ENCODE results near the gene SDK1. TPM values are rescaled to one million over a fixed set of nuclear protein-coding genes. Genes with fewer than 3 reads are reported as not detected.

SDK1 gene
- total and polyA plus RNA-seq, 10 of the 15 experiments (the other 5 are each of a cell fraction or from before 2014, with no cell fraction given), result 0.14 to 0.33 TPM; not detected in 8

DNA sequence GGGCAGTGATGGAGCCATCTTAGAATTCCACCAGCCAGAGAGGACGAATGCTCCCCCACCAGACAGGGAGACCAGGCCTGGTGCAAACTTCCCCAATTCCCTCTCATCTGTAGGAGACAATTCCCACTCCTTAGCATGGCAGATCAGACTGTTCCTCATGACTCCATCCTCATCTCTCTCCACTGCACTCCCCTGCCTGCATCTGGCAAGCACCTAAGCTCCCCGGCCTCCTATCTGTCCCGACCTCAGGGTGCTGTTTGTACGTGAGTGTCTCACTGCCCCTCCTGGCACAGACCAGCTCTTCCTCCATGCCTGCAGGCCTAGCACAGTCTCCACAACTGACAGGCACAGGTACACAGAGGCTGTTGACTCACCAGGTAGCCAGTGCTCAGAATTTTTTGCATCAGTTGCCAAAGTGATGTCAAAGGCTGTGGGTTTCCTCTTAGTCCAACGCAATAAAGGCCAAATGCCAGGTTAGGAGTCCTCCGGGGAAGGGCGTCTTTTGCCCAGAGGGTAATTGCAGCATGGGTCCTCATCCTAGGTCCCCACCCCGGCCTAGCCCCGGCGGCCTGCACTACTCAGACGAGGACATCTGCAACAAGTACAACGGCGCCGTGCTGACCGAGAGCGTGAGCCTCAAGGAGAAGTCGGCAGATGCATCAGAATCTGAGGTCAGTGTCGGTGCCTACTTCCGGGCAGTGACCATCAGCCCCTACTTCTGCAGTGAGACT lies 944.2 kb downstream of the SDK1 start:
- H3K4me3 ChIP-seq, result no peak overlapping the region

More for the DNA sequence above, 944.2 kb downstream of the SDK1 start:
- no peaks in the 10 kb centered on the region for H3K4me1 ChIP-seq (ENCODE audit: control insufficient read depth, insufficient read depth, low read length)
- 59% methylated on average over 19 of the region's 19 CpGs for WGBS (ENCODE audit: insufficient coverage, insufficient replicate concordance, low lambda C conversion rate, missing lambda C conversion rate)
- no peak for ATAC-seq
- H3K36me3 ChIP-seq (ENCODE audit: control insufficient read depth in 2 of 2, insufficient read depth in 2 of 2, low read length in 1 of 2), result no peaks in the 10 kb centered on the region
- ChIA-PET RAD21 (ENCODE audit: unreplicated experiment) (no interaction called here), POLR2A (no interaction called here), CTCF (no interaction called here), SMC1A (ENCODE audit: uncharacterized antibody, unreplicated experiment) (no interaction called here)
- no peaks in the 10 kb centered on the region for H3K27me3 ChIP-seq (replicated peaks in 1 of 2; ENCODE audit: control insufficient read depth in 2 of 2, insufficient read depth in 2 of 2, low read length in 1 of 2)
- H3K9me3 ChIP-seq (replicated peaks; ENCODE audit: control insufficient read depth, insufficient read depth, low read length), result peaks cover 2% of the 10 kb centered on the region; the same call in 1 of the 3 replicates
- no peaks in the 10 kb centered on the region for H4K20me1 ChIP-seq (ENCODE audit: control insufficient read depth, insufficient read depth)
- BruUV-seq (replicated peaks), result no TSS peak
- H3K4me2 ChIP-seq (ENCODE audit: control insufficient read depth, insufficient read depth), result no peak overlapping the region
- no peak overlapping the region for H3K9ac ChIP-seq (ENCODE audit: control insufficient read depth, insufficient read depth, low read length)
- intact Hi-C loops (cut with micrococcal nuclease; ENCODE audit: unreplicated experiment), result no loop called here
- H2AFZ ChIP-seq (ENCODE audit: control insufficient read depth, low read depth, low read length), result no peak overlapping the region
- FAIRE-seq, result no peak
- no peaks in the 10 kb centered on the region for H3K79me2 ChIP-seq (ENCODE audit: control insufficient read depth, insufficient read depth, low read length)
- TF ChIP-seq IKZF1 (conservative IDR thresholded peaks at IDR 0.05) (no peak), MYC (IDR thresholded peaks at IDR 0.05; ENCODE audit: insufficient read depth, insufficient read length, insufficient replicate concordance, low read length, severe bottlenecking) (no peak), ASH2L (IDR thresholded peaks at IDR 0.05; ENCODE audit: borderline replicate concordance, low read depth) (no peak), MEF2A (IDR thresholded peaks at IDR 0.05; ENCODE audit: insufficient read depth, low read depth, low read length) (no peak), RUNX3 (IDR thresholded peaks at IDR 0.05; ENCODE audit: low read length) (no peak), WRNIP1 (IDR thresholded peaks at IDR 0.05; ENCODE audit: borderline replicate concordance, low read depth, low read length) (no peak)
- TF ChIP-seq, protein P1, sequence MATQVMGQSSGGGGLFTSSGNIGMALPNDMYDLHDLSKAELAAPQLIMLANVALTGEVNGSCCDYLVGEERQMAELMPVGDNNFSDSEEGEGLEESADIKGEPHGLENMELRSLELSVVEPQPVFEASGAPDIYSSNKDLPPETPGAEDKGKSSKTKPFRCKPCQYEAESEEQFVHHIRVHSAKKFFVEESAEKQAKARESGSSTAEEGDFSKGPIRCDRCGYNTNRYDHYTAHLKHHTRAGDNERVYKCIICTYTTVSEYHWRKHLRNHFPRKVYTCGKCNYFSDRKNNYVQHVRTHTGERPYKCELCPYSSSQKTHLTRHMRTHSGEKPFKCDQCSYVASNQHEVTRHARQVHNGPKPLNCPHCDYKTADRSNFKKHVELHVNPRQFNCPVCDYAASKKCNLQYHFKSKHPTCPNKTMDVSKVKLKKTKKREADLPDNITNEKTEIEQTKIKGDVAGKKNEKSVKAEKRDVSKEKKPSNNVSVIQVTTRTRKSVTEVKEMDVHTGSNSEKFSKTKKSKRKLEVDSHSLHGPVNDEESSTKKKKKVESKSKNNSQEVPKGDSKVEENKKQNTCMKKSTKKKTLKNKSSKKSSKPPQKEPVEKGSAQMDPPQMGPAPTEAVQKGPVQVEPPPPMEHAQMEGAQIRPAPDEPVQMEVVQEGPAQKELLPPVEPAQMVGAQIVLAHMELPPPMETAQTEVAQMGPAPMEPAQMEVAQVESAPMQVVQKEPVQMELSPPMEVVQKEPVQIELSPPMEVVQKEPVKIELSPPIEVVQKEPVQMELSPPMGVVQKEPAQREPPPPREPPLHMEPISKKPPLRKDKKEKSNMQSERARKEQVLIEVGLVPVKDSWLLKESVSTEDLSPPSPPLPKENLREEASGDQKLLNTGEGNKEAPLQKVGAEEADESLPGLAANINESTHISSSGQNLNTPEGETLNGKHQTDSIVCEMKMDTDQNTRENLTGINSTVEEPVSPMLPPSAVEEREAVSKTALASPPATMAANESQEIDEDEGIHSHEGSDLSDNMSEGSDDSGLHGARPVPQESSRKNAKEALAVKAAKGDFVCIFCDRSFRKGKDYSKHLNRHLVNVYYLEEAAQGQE (IDR thresholded peaks at IDR 0.05; ENCODE audit: low read depth, low read length), result no peak
- H3K27ac ChIP-seq (ENCODE audit: control insufficient read depth, insufficient read depth), result no peak overlapping the region
- in situ Hi-C loops (cut with MboI), result no loop called here
- no peak for DNase-seq (ENCODE audit: low read depth, low spot score)

All from GM12878 (cell line).